NB4 (cell line): ENCODE data around the gene CCL27.

ENCODE experiments used
- CTCF ChIP-seq: IDR thresholded peaks from one replicate; pipeline ENCODE4 v1.5.1; 2012; ENCODE audit warnings: low read depth, low read length
- MAX ChIP-seq: IDR thresholded peaks from 2 replicates; pipeline ENCODE4 v1.6.1; 2011; ENCODE audit warnings: low read depth, low read length
- POLR2A ChIP-seq: IDR thresholded peaks from 2 replicates; pipeline ENCODE4 v1.6.1; 2011; ENCODE audit warnings: mild to moderate bottlenecking; ENCODE audit not compliant: insufficient read length; ENCODE audit errors: extremely low read depth

GRCh38 chr9:34662526-34663302, at the start of gene CCL27:
- TF ChIP-seq CTCF (no peak), MAX (no peak), POLR2A (no peak)
